Neural crest cell (in vitro differentiated cells): Measurements from ENCODE around the gene MIEF1. TPM values are rescaled to one million over a fixed set of nuclear protein-coding genes. Genes with fewer than 3 reads are reported as not detected.
A peak's percentile ranks its signal among the peaks of the same experiment; 100 is the strongest.

ENCODE experiments used
- DNase-seq: peaks from one replicate; pipeline ENCODE4 v3.0.0; 2021; ENCODE audit warnings: low read depth, mixed read lengths, low spot score
- H3K27ac Mint-ChIP-seq: one replicate; pipeline ENCODE4 v1.8.0; 2021; ENCODE audit warnings: mild to moderate bottlenecking, mixed read lengths; ENCODE audit not compliant: unreplicated experiment
- H3K27me3 Mint-ChIP-seq: 2 replicates; pipeline ENCODE4 v1.8.0; 2021; ENCODE audit warnings: low read depth, mild to moderate bottlenecking, mixed read lengths
- H3K36me3 Mint-ChIP-seq: 2 replicates; pipeline ENCODE4 v1.8.0; 2021; ENCODE audit warnings: low read depth, mild to moderate bottlenecking, mixed read lengths
- H3K4me1 Mint-ChIP-seq: 2 replicates; pipeline ENCODE4 v1.8.0; 2021; ENCODE audit warnings: mixed read lengths
- H3K4me3 Mint-ChIP-seq: one replicate; pipeline ENCODE4 v1.8.0; 2021; ENCODE audit warnings: mild to moderate bottlenecking, mixed read lengths
- H3K9me3 Mint-ChIP-seq: 2 replicates; pipeline ENCODE4 v1.8.0; 2021; ENCODE audit warnings: mixed read lengths
- CTCF ChIP-seq: fragments of 200-600 bp; sonication (generic); conservative IDR thresholded peaks from 2 replicates; pipeline ENCODE4 v1.5.0; 2021; ENCODE audit warnings: antibody characterized with exemption, mild to moderate bottlenecking
- total RNA-seq: library from RNA; stranded (reverse); gene quantifications from 2 replicates; pipeline ENCODE4 v1.2.1, GENCODE V29; 2021

Gene MIEF1
- total RNA-seq, 1 donor from 2014 or later = 45.0 TPM

DNA sequence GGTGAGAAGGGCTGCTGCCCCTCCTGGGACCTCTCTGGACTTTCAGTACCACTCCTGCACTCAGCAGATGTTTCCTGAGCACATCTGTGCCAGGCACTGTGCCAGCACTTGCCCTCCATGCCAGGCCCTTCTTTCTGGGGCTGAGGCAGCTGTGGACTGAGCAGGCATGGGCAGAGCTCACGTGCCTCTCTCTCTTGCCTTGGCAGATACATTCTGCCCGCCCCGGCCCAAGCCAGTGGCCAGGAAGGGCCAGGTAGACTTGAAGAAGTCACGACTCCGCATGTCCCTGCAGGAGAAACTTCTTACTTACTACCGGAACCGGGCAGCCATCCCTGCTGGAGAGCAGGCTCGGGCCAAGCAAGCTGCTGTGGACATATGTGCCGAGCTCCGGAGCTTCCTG, 9.9 kb downstream of the MIEF1 start:
- no peak for DNase-seq
- Mint-ChIP-seq H3K9me3 (no peaks in the 10 kb centered on the region), H3K36me3 (peaks cover 16% of the 10 kb centered on the region), H3K27me3 (no peaks in the 10 kb centered on the region), H3K27ac (no peak overlapping the region), H3K4me1 (peaks cover 4% of the 10 kb centered on the region), H3K4me3 (no peak overlapping the region)
- TF ChIP-seq CTCF = no peak

GRCh38 chr22:39513791-39514190, 11.7 kb downstream of the MIEF1 start:
- Mint-ChIP-seq H3K27me3 (no peaks in the 10 kb centered on the region), H3K9me3 (no peaks in the 10 kb centered on the region), H3K4me3 (peak overlapping the region; percentile 27), H3K4me1 (peaks cover 9% of the 10 kb centered on the region), H3K36me3 (peaks cover 16% of the 10 kb centered on the region), H3K27ac (no peak overlapping the region)
- DNase-seq = no peak
- TF ChIP-seq CTCF = no peak

- H3K4me1 Mint-ChIP-seq = peaks cover 15% of the 10 kb centered on the region
- H3K27me3 Mint-ChIP-seq = peaks cover 3% of the 10 kb centered on the region
- H3K36me3 Mint-ChIP-seq = peaks cover 14% of the 10 kb centered on the region
- no peaks in the 10 kb centered on the region for H3K9me3 Mint-ChIP-seq
- no peak overlapping the region for H3K27ac Mint-ChIP-seq
- peak; percentile 75 for DNase-seq
- TF ChIP-seq CTCF = peak; percentile 78
- peak overlapping the region; percentile 36 for H3K4me3 Mint-ChIP-seq
Observed at GRCh38 chr22:39514373-39514973, 12.4 kb downstream of the MIEF1 start.

- DNase-seq = no peak
- peaks cover 9% of the 10 kb centered on the region for H3K27me3 Mint-ChIP-seq
- H3K4me3 Mint-ChIP-seq = no peak overlapping the region
- H3K36me3 Mint-ChIP-seq = peaks cover 17% of the 10 kb centered on the region
- peaks cover 2% of the 10 kb centered on the region for H3K9me3 Mint-ChIP-seq
- no peak for TF ChIP-seq CTCF
- H3K27ac Mint-ChIP-seq = no peak overlapping the region
- peaks cover 22% of the 10 kb centered on the region for H3K4me1 Mint-ChIP-seq
Observed at GRCh38 chr22:39515266-39516050, 13.4 kb downstream of the MIEF1 start.

DNA sequence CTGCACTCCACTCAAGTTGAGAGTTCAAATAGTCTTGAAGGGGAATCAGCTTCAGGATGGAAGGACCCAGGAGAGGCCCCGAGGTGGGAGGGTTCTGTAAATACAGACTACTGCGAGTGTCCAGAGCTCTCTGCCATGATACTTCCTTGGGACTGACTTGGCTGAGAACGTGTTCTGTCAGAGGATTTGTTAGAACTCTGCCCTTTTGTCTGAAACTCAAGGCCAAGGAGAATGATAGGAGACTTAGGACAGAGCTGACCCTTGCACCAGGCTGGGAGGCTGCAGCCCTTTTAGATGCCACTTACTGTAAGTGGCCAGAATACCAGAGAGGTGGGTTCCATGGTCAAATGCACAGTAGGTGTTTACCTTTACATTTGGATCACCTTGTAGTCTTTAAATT, 15.4 kb downstream of the MIEF1 start:
- no peak for TF ChIP-seq CTCF
- Mint-ChIP-seq H3K9me3 (peaks cover 2% of the 10 kb centered on the region), H3K4me1 (peaks cover 34% of the 10 kb centered on the region), H3K27ac (no peak overlapping the region), H3K36me3 (peaks cover 30% of the 10 kb centered on the region), H3K27me3 (peaks cover 19% of the 10 kb centered on the region), H3K4me3 (peak overlapping the region; percentile 67)
- no peak for DNase-seq
